Measurements from ENCODE around the gene LDHB.

GRCh38 chr12:21691515-21691914 lies 33.9 kb upstream of the LDHB start:
- no peak for TF ChIP-seq EZH2 (IDR thresholded peaks at IDR 0.05; ENCODE audit: borderline replicate concordance, low read depth, low read length, severe bottlenecking)
- TF ChIP-seq CTCF (IDR thresholded peaks at IDR 0.05; ENCODE audit: borderline replicate concordance, extremely low read depth, low read length, poor library complexity, severe bottlenecking), result no peak

Measured in DND-41 (cell line).